Bone marrow (tissue), 2 donors: ENCODE measurements around the gene LRRC9.
"Not testable (repeated sequence)": the region's sequence is repeated elsewhere in the genome, so short reads cannot be mapped to it uniquely, and the experiment has no call there.

Source experiments
- DNase-seq, 2 donors: peaks; one replicate each; lab custom pipeline; 2025; lab: John Stamatoyannopoulos, UW

LRRC9 gene

GRCh38 chr14:59957890-59958289 lies 37.9 kb downstream of the LRRC9 start:
- DNase-seq = not testable (repeated sequence)

DNA sequence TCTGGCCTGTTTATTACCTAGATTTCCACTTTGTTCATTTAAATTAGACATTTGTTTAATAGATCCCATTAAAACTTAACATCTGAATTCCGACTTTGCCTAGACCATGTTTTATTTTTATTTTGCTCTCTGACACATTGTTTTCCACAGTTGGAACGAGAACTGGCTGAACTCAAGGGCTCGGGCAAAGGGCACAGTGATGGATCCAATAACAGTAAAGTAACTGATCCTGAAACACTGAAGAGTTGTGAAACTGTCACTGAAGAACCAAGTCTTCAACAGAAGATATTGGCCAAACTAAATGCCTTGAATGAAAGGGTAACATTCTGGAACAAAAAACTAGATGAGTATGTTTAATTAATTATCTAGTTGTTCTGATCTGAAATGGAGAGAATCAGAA lies 39.7 kb downstream of the LRRC9 start:
- no peak for DNase-seq

- DNase-seq = no peak
Observed at GRCh38 chr14:59961518-59962062, 41.6 kb downstream of the LRRC9 start.

- DNase-seq = no peak
Observed at GRCh38 chr14:59964251-59965007, 44.5 kb downstream of the LRRC9 start.

DNA sequence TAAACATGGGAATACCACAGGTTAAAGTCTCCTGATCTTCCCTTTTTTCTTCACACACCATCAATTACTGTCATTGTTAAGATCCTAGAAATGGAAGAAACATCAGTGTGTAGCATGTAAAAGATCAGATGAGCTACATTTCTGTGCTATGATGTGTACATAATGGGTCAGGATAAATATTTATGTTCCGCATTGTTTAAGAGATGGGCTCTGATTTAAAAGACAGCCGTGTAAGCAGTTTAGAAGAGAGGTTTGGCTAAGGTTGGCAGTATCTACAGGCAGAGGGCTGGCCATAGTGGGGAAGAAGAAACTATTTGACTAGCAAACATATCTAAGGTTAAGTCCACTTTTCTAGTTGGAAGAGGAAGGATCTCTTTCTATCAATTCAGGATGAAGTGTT lies 49.4 kb downstream of the LRRC9 start:
- DNase-seq = no peak

DNA sequence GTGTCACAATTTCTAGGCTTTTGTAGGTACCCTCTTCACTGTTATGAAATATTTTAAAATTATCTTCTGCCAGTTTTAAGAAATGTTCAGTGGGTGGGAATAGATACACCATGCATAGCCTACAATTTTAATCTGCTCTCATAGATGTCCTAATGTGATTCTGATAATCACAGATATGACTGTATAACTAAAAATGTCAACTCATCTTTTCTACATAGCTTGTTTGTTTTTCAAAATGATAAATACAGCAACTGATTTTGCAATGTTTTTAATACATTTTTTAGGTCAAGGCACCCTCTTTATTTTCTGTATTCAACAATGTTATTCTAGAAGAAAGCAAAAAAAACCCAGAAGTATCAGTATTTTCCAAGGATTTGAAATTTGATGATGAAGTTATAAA lies 61.6 kb downstream of the LRRC9 start:
- no peak for DNase-seq

GRCh38 chr14:59983048-59983447 lies 63.1 kb downstream of the LRRC9 start:
- DNase-seq = no peak

- DNase-seq = no peak
Observed at GRCh38 chr14:59986556-59987059, 66.7 kb downstream of the LRRC9 start.

- no peak for DNase-seq
Observed at GRCh38 chr14:59997449-59997848, 77.5 kb downstream of the LRRC9 start.

- no peak for DNase-seq
Observed at GRCh38 chr14:59997966-59998365, 78.0 kb downstream of the LRRC9 start.

DNA sequence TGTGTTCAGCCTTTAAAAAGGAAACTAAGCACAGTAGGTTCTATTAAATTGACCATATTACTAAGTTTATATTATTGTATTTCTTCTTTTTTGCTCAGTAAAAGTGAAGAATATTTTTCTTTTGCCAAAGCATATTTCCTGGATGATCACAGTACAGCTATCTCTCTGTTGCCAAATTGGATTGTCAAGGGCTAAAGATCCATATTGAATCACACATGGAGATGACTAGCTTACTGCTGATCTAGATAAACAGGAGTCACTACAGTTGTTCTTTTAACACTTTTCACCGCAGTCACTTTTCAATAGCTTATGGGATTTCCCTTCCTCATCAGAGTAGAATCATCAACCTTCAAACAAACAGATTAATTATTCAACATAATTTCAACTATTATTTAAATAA lies 78.6 kb downstream of the LRRC9 start:
- DNase-seq = no peak

- no peak for DNase-seq
Observed at GRCh38 chr14:60002819-60003492, 83.0 kb downstream of the LRRC9 start.

DNA sequence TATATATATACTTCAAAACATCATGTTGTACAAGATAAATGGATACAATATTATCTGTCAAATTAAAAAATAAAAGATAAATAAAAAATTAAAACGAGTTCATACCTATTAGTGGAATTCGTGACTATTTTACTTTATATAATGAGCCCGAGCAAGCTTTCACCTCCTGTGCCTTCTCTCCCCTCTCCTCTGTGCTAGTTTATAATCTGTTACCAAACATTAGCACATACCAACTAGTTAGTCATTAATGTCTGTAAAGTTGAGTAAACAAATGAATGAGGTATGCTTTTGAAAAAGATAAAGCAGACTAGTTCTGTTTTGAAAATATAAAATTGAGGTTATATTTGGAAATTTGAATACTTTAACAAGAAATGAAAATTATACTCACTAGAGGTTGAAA lies 84.0 kb downstream of the LRRC9 start:
- DNase-seq = no peak

- DNase-seq = no peak
Observed at GRCh38 chr14:60008042-60008441, 88.1 kb downstream of the LRRC9 start.

DNA sequence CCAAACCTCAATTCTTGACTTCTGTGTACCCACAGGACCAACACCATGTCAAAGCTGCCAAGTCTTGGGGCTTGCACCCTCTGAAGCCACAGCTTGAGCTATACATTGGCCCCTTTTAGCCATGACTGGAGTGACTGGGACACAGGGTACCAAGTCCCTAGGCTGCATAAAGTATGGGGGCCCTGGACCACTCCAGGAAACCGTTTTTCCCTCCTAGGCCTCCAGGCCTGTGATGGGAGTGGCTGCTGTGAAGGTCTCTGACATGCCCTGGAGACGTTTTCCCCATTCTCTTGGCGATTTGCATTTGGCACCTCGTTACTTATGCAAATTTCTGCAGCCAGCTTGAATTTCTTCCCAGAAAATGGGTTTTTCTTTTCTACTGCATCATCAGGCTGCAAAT lies 90.3 kb downstream of the LRRC9 start:
- DNase-seq = not testable (repeated sequence)

- no peak for DNase-seq
Observed at GRCh38 chr14:60014402-60014801, 94.5 kb downstream of the LRRC9 start.

DNA sequence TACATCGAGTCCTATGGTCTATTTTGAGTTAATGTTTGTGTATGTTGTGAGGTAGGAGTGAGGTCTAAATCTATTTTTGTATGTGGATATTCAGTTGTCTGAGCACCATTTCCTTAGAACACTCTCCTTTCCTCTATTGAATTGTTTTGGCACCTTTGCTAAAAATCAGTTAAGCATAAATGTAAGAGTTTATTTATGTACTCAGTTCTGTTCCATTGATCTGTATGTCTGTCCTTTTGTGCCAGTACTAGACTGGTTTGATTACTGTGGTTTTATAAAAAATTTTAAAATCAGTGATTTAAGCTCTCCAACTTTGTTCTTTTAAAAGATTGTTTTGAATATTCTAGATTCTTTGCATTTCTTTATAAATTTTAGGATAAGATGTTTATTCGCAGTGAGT lies 101.7 kb downstream of the LRRC9 start:
- DNase-seq = no peak

GRCh38 chr14:60025571-60025970 lies 105.6 kb downstream of the LRRC9 start:
- no peak for DNase-seq

- DNase-seq = no peak
Observed at GRCh38 chr14:60035177-60035576, 115.2 kb downstream of the LRRC9 start.

DNA sequence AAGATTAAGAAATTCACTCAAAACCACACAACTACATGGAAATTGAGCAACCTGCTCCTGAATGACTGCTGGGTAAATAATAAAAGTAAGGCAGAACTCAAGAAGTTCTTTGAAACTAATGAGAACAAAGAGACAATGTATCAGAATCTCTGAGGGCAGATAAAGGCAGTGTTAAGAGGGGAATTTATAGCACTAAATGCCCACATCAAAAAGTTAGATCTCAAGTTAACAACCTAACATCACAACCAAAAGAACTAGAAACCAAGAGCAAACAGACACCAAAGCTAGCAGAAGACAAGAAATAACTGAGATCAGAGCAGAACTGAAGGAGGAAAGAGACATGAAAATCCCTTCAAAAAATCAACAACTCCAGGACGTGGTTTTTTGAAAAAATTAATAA lies 128.0 kb downstream of the LRRC9 start:
- DNase-seq = not testable (repeated sequence)

DNA sequence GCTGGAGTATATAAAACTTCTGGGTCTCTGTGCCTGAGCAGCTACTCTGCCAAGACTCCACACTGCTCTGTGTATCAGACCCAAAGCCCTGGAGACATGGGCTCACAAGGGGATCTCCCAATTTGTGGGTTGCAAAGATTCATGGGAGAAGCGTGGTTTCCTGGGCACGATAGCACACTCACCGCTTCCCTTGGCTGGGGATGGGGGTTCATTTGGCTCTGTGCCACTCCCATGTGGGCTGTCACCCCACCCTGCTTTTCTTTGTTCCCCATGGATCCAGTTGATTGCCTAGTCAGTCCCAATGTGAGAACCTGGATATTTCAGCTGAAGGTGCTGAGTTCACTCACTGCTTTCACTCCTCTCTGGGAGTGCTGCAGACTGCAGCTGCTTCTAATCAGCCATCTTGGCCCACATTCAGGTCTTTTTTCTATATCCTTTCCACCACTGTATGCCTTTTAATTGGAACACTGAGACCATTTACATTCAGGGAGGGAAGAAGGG lies 131.8 kb downstream of the LRRC9 start:
- DNase-seq = no peak

DNA sequence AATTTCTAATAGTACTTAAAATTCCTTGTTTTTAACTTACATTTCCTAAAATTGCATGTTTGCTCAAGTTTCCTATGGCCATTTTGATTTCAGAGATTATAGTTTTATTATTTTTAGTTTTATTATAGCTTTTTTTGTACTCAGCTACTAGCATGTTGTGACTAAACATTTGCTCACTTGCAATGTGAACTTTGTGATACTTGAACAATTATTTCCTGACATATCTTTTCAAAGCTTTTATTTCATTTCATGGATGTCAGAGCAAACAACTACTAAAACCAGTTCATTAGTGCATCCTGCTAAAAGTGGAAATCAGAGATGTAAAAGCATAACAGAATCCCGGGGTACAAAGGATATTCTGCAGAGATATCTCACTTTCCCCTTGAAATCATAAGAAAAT lies 138.1 kb downstream of the LRRC9 start:
- DNase-seq = no peak

DNA sequence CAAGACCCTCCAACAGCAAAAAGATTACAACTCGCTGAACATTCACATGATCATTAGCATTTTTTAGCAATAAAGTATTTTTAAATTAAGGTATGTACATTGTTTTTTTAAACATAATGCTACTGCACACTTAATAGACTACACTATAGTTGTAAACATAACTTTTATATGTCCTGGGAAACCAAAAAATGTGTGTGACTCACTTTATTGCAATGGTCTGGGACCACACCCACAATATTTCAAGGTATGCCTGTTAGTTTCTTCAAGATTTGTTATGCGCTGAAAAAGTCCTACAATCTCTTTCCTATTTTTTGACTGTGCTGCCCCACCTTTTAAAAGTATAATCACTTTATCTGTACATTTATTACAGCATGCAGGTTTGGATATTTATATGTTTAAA lies 141.4 kb downstream of the LRRC9 start:
- no peak for DNase-seq
